B cell (primary cell): Measurements from ENCODE around the gene SLC16A10. TPM values are rescaled to one million over a fixed set of nuclear protein-coding genes. Genes with fewer than 3 reads are reported as not detected.

Source experiments
- ATAC-seq: fragments of 200-7000 bp; cut with Tn5 transposase; one replicate; pipeline ENCODE4 v1.10.0; 2021; ENCODE audit warnings: low read depth, mild to moderate bottlenecking, moderate number of reproducible peaks, moderate library complexity
- CTCF ChIA-PET: fragments of 350-600 bp; sonication (Branson Sonifier 250); formaldehyde crosslinking; loops from one replicate; lab custom pipeline; 2021; ENCODE audit warnings: antibody characterized with exemption, inconsistent platforms; lab: Charles Lee
- POLR2A ChIA-PET: fragments of 350-600 bp; sonication (Branson Sonifier 250); formaldehyde crosslinking; loops from one replicate; lab custom pipeline; 2021; ENCODE audit warnings: antibody characterized with exemption; lab: Charles Lee
- DNase-seq: peaks from one replicate; pipeline ENCODE4 v3.0.0; 2013
- H2AFZ ChIP-seq: 2 replicates; pipeline ENCODE4 v1.6.1; 2012; ENCODE audit warnings: mild to moderate bottlenecking, low read depth, low read length; ENCODE audit not compliant: insufficient read depth, poor library complexity, severe bottlenecking
- H3K27ac ChIP-seq, 2 donors: 1 replicate in 1 of 2; 2 replicates in 1 of 2; pipeline ENCODE4 v1.5.1; 2012 to 2013; ENCODE audit warnings: low read length in 2 of 2, mild to moderate bottlenecking in 2 of 2, moderate library complexity in 1 of 2
- H3K27me3 ChIP-seq, 4 experiments: fragments of 200-600 bp in 1 of 4; sonication (generic) in 1 of 4; replicated peaks in 1 of 4; 1 replicate in 2 of 4; 2 replicates in 2 of 4; pipeline versions ENCODE4 v1.6.1 to v1.7.0; 2013 to 2016; ENCODE audit warnings: low read length in 3 of 4, mild to moderate bottlenecking in 2 of 4, mixed read lengths in 1 of 4, moderate library complexity in 1 of 4; ENCODE audit not compliant: insufficient read depth in 4 of 4, control insufficient read depth in 3 of 4; ENCODE audit errors: control extremely low read depth in 1 of 4
- H3K36me3 ChIP-seq, 2 experiments: replicated peaks in 1 of 2; 1 replicate in 1 of 2; 2 replicates in 1 of 2; pipeline versions ENCODE4 v1.6.1 to v1.7.1; 2013; ENCODE audit warnings: low read length in 1 of 2; ENCODE audit not compliant: insufficient read depth in 2 of 2, control insufficient read depth in 1 of 2; ENCODE audit errors: control extremely low read depth in 1 of 2, extremely low read depth in 1 of 2
- H3K4me1 ChIP-seq, 2 donors: fragments of 200-600 bp in 1 of 2; sonication (generic) in 1 of 2; 1 replicate in 1 of 2; 2 replicates in 1 of 2; pipeline versions ENCODE4 v1.5.1 to v1.6.1; 2013 to 2017; ENCODE audit warnings: low read length in 2 of 2; ENCODE audit not compliant: control insufficient read depth in 2 of 2, insufficient read depth in 2 of 2
- H3K4me2 ChIP-seq: replicated peaks from 2 replicates; pipeline ENCODE3; 2012; ENCODE audit warnings: mild to moderate bottlenecking, low read depth, low read length; ENCODE audit not compliant: poor library complexity, severe bottlenecking
- H3K4me3 ChIP-seq, 5 experiments: fragments of 200-600 bp in 1 of 5; sonication (generic) in 1 of 5; 1 replicate in 3 of 5; 2 replicates in 2 of 5; pipeline versions ENCODE4 v1.5.1 to v1.7.0; 2011 to 2016; ENCODE audit warnings: low read length in 4 of 5, mild to moderate bottlenecking in 4 of 5, low read depth in 2 of 5, control low read depth in 1 of 5, moderate library complexity in 1 of 5; ENCODE audit not compliant: insufficient read depth in 1 of 5; ENCODE audit errors: control extremely low read depth in 1 of 5, extremely low read depth in 1 of 5
- H3K79me2 ChIP-seq: fragments of 200-600 bp; sonication (generic); one replicate; pipeline ENCODE4 v1.6.0; 2016; ENCODE audit warnings: low read length; ENCODE audit not compliant: control insufficient read depth, insufficient read depth
- H3K9ac ChIP-seq: fragments of 200-600 bp; sonication (generic); 2 replicates; pipeline ENCODE4 v1.6.1; 2017; ENCODE audit warnings: mild to moderate bottlenecking, low read length, moderate library complexity
- H3K9me3 ChIP-seq, 3 donors: one replicate each; pipeline versions ENCODE4 v1.6.1 to v1.7.1; 2013; ENCODE audit warnings: low read length in 2 of 3; ENCODE audit not compliant: control insufficient read depth in 2 of 3, insufficient read depth in 1 of 3; ENCODE audit errors: control extremely low read depth in 1 of 3
- H4K20me1 ChIP-seq: 2 replicates; pipeline ENCODE4 v1.6.0; 2012; ENCODE audit warnings: mild to moderate bottlenecking, low read length; ENCODE audit not compliant: insufficient read depth, control insufficient read depth, poor library complexity, severe bottlenecking
- H3K27ac Mint-ChIP-seq: one replicate; pipeline ENCODE4 v1.8.0; 2021; ENCODE audit warnings: mixed read lengths
- H3K27me3 Mint-ChIP-seq: one replicate; pipeline ENCODE4 v1.8.0; 2021; ENCODE audit warnings: mixed read lengths
- H3K4me1 Mint-ChIP-seq: one replicate; pipeline ENCODE4 v1.8.0; 2021; ENCODE audit warnings: mixed read lengths
- H3K4me3 Mint-ChIP-seq: one replicate; pipeline ENCODE4 v1.8.0; 2021; ENCODE audit warnings: mixed read lengths
- H3K9me3 Mint-ChIP-seq: one replicate; pipeline ENCODE4 v1.8.0; 2022; ENCODE audit warnings: mixed read lengths; ENCODE audit not compliant: insufficient read depth
- CTCF ChIP-seq: fragments of 200-600 bp; IDR thresholded peaks from one replicate; pipeline ENCODE4 v1.8.0; 2022; ENCODE audit warnings: antibody characterized with exemption, mild to moderate bottlenecking
- EZH2 ChIP-seq: IDR thresholded peaks from 2 replicates; pipeline ENCODE4 v1.6.1; 2012; ENCODE audit warnings: borderline replicate concordance, low read depth, mild to moderate bottlenecking, moderate library complexity, low read length; ENCODE audit not compliant: insufficient read depth, poor library complexity, severe bottlenecking
- WGBS: methylation state at CpG from one replicate; pipeline ENCODE4 v1.1.5; 2013; ENCODE audit warnings: missing lambda C conversion rate; ENCODE audit not compliant: insufficient coverage; 5-methylcytosine and 5-hydroxymethylcytosine counted together
- intact Hi-C: fragments of 100-400 bp; cut with micrococcal nuclease; formaldehyde crosslinking; loops from one replicate; pipeline ENCODE4 v1.10.0; 2022
- polyA plus RNA-seq: library from polyadenylated mRNA; depleted of rRNA; stranded (reverse); fragments of >200 nt; gene quantifications from 2 replicates; pipeline ENCODE4 v1.2.3, GENCODE V29; 2012
- total RNA-seq, 2 donors: library from RNA; stranded (reverse); fragments of 120-200 nt in 1 of 2; gene quantifications; 1 replicate in 1 of 2; 2 replicates in 1 of 2; pipeline versions ENCODE4 v1.2.3 to v1.2.4, GENCODE V29; 2013 to 2022

The SLC16A10 gene
- total and polyA plus RNA-seq, 2 donors (not counting 1 experiment from before 2014, with no cell fraction given) = 0.06 to 0.71 TPM

- peaks cover 19 to 20% of the 10 kb centered on the region in 2 donors for H3K4me1 ChIP-seq
- CTCF ChIA-PET = interaction anchor here (0.5 to 2.1 kb wide), 2 partner anchors 10 to 1906 kb away, joined by 3 to 9 read pairs; no protein-coding TSS in a partner anchor
- H4K20me1 ChIP-seq = no peaks in the 10 kb centered on the region
- H3K9me3 Mint-ChIP-seq = no peaks in the 10 kb centered on the region
- no peaks in the 10 kb centered on the region for H3K79me2 ChIP-seq
- H3K27ac Mint-ChIP-seq = no peak overlapping the region
- H3K27me3 Mint-ChIP-seq = no peaks in the 10 kb centered on the region
- H2AFZ ChIP-seq = no peak overlapping the region
- DNase-seq = no peak
- ATAC-seq = no peak
- no peak overlapping the region for H3K4me2 ChIP-seq
- peaks cover 24% of the 10 kb centered on the region for H3K4me1 Mint-ChIP-seq
- no peak overlapping the region for H3K4me3 ChIP-seq
- no peaks in the 10 kb centered on the region for H3K36me3 ChIP-seq
- no peaks in the 10 kb centered on the region for H3K27me3 ChIP-seq
- 100% methylated on average over 3 of the region's 3 CpGs for WGBS
- H3K9me3 ChIP-seq = no peaks in the 10 kb centered on the region
- no peak overlapping the region for H3K9ac ChIP-seq
- no peak overlapping the region for H3K4me3 Mint-ChIP-seq
- H3K27ac ChIP-seq = no peak overlapping the region
- POLR2A ChIA-PET = interaction anchor here (0.6 kb wide), 1 partner anchor 285 kb away, joined by 3 read pairs; no protein-coding TSS in a partner anchor
- intact Hi-C loops = no loop called here
- TF ChIP-seq CTCF (no peak), EZH2 (no peak)
Measured at GRCh38 chr6:111198841-111199240, 111.5 kb downstream of the SLC16A10 start.

- H3K9me3 Mint-ChIP-seq = no peaks in the 10 kb centered on the region
- TF ChIP-seq CTCF (no peak), EZH2 (no peak)
- H3K27me3 ChIP-seq = no peaks in the 10 kb centered on the region
- peak overlapping the region; percentile 49 for H3K9ac ChIP-seq
- H3K79me2 ChIP-seq = no peaks in the 10 kb centered on the region
- H3K4me2 ChIP-seq = no peak overlapping the region
- no peaks in the 10 kb centered on the region for H4K20me1 ChIP-seq
- intact Hi-C loops = no loop called here
- H3K27ac ChIP-seq = peak overlapping the region in 1 of 2 donors; percentile 10
- peak overlapping the region in 1 of 5 experiments; percentile 18 for H3K4me3 ChIP-seq
- DNase-seq (no peak), ATAC-seq (no peak)
- CTCF ChIA-PET = interaction anchor here (2.1 kb wide), 1 partner anchor 9 kb away, joined by 9 read pairs; no protein-coding TSS in a partner anchor
- no peaks in the 10 kb centered on the region for H3K9me3 ChIP-seq
- H3K4me3 Mint-ChIP-seq = peak overlapping the region; percentile 35
- peak overlapping the region; percentile 52 for H3K27ac Mint-ChIP-seq
- H3K36me3 ChIP-seq = no peaks in the 10 kb centered on the region
- peaks cover 24% of the 10 kb centered on the region for H3K4me1 Mint-ChIP-seq
- peak overlapping the region; percentile 53 for H2AFZ ChIP-seq
- H3K27me3 Mint-ChIP-seq = no peaks in the 10 kb centered on the region
- POLR2A ChIA-PET = no interaction called here
- H3K4me1 ChIP-seq = peaks cover 19 to 20% of the 10 kb centered on the region in 2 donors
- WGBS = 100% methylated on average over 1 of the region's 1 CpG
Measured at GRCh38 chr6:111199935-111200334, 112.6 kb downstream of the SLC16A10 start.
